ENCODE data around the gene ADD2.

Gene ADD2

DNA sequence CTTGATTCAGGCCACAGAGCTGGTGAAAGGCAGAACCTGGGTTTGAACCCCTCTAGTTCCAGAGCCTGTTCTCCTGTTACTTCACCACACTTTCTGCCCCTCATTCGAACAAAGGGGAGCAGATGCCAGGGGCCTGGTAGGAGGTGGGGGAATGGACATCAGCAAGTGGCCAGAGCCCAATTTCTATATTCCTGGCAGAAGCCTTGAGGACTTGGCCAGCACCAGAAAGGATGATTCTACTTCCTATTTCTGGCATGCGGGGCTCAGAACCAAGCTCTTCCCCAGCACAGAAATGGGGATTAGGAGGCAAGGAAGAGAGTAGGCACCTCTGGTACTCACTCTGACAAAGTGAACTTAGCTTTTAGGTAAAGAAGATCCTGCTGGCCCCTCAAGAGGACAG lies 49.3 kb downstream of the ADD2 start:
- no peak for TF ChIP-seq EZH2 (IDR thresholded peaks at IDR 0.05)
- no peak for TF ChIP-seq FOXP2 (optimal IDR thresholded peaks at IDR 0.05; ENCODE audit: control extremely low read depth, extremely low read length, insufficient read depth)
- TF ChIP-seq POLR2AphosphoS5 (IDR thresholded peaks at IDR 0.05; ENCODE audit: borderline replicate concordance, low read depth, low read length): no peak
- DNase-seq (ENCODE audit: low read depth, low spot score): no peak
- H3K9me3 ChIP-seq (ENCODE audit: low read depth, low read length): no peaks in the 10 kb centered on the region
- H3K4me3 ChIP-seq: no peak overlapping the region
- no peak overlapping the region for H3K9ac ChIP-seq (ENCODE audit: insufficient read length)
- H3K27ac ChIP-seq: no peak overlapping the region
- H3K36me3 ChIP-seq (ENCODE audit: insufficient read depth, low read length): no peaks in the 10 kb centered on the region

DNA sequence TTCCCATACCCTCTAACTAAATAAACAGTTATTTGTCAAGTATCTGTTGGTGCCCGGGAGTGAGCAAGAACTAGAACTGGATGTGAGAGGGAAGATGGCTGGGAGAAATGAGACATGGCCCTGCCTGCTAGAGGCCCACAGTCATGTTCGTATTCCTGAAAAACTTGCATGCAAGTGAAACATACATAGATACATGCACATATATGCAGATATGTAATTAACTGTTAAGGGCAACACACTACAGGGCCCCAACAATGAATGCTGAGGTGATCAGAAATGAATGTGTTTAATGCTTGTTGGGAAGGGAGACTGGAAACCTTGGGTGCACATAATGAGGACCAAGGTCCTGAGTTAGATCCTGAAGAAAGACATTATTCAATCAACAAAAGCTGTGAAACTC lies 49.8 kb downstream of the ADD2 start:
- no peak for DNase-seq (ENCODE audit: low read depth, low spot score)
- Histone ChIP-seq H3K27ac (no peak overlapping the region), H3K9me3 (ENCODE audit: low read depth, low read length) (no peaks in the 10 kb centered on the region), H3K36me3 (ENCODE audit: insufficient read depth, low read length) (no peaks in the 10 kb centered on the region), H3K9ac (ENCODE audit: insufficient read length) (no peak overlapping the region), H3K4me3 (no peak overlapping the region)
- TF ChIP-seq FOXP2 (optimal IDR thresholded peaks at IDR 0.05; ENCODE audit: control extremely low read depth, extremely low read length, insufficient read depth): no peak
- no peak for TF ChIP-seq POLR2AphosphoS5 (IDR thresholded peaks at IDR 0.05; ENCODE audit: borderline replicate concordance, low read depth, low read length)
- no peak for TF ChIP-seq EZH2 (IDR thresholded peaks at IDR 0.05)

DNA sequence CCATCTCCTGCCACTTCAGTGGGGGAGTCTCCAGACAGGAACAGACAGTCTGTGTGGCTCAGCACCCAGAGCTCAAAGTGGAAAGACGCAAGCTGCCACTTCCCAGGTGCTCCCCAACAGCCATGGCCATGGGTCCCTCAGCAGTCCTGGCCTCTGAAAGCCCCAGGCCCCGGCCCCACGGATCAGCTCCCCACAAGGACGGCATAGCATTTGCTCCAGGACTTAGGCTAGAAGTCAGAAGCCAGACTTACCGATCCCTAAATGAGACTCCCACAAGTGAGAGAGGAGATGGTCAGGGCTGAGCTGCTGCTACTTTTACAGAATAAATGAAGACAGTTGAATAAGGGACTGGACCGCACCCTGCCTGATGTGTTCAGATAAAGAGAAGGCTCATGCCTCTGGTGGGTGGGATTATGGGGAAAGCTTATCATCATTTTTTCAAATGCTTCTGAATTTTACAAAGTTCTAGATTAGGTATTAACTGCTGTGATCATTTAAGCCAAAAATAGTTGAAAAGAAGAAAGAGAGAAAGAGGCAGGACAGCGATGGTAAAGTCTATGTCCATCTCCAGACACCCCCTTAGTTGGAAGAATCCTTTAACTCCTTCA lies 50.5 kb downstream of the ADD2 start:
- no peak for DNase-seq (ENCODE audit: low read depth, low spot score)
- H3K9me3 ChIP-seq (ENCODE audit: low read depth, low read length): no peaks in the 10 kb centered on the region
- H3K36me3 ChIP-seq (ENCODE audit: insufficient read depth, low read length): no peaks in the 10 kb centered on the region
- H3K9ac ChIP-seq (ENCODE audit: insufficient read length): no peak overlapping the region
- no peak overlapping the region for H3K4me3 ChIP-seq
- TF ChIP-seq EZH2 (IDR thresholded peaks at IDR 0.05): no peak
- no peak for TF ChIP-seq FOXP2 (optimal IDR thresholded peaks at IDR 0.05; ENCODE audit: control extremely low read depth, extremely low read length, insufficient read depth)
- no peak for TF ChIP-seq POLR2AphosphoS5 (IDR thresholded peaks at IDR 0.05; ENCODE audit: borderline replicate concordance, low read depth, low read length)
- no peak overlapping the region for H3K27ac ChIP-seq

DNA sequence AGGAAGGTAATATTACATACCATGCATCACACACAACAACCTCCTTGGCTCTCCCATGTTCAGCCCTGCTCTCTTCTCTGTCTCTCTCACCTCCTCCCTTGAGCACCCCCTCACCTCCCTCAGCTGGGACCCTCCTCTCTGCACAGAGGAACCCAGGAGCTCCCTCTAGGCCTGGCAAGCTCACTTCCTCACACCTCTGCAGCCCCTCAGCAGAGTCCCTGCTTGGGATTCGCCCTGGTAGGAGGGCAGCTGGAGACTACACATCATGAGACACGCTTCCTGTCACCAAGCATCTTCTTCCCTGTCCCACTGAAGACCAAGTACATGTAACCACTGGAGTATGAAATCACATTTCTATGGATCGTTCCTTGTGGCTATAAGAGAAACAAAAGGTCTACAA lies 51.0 kb downstream of the ADD2 start:
- Histone ChIP-seq H3K9ac (ENCODE audit: insufficient read length) (no peak overlapping the region), H3K36me3 (ENCODE audit: insufficient read depth, low read length) (no peaks in the 10 kb centered on the region), H3K27ac (no peak overlapping the region), H3K4me3 (no peak overlapping the region), H3K9me3 (ENCODE audit: low read depth, low read length) (no peaks in the 10 kb centered on the region)
- no peak for DNase-seq (ENCODE audit: low read depth, low spot score)
- TF ChIP-seq EZH2 (IDR thresholded peaks at IDR 0.05): no peak
- TF ChIP-seq FOXP2 (optimal IDR thresholded peaks at IDR 0.05; ENCODE audit: control extremely low read depth, extremely low read length, insufficient read depth): no peak
- no peak for TF ChIP-seq POLR2AphosphoS5 (IDR thresholded peaks at IDR 0.05; ENCODE audit: borderline replicate concordance, low read depth, low read length)

DNA sequence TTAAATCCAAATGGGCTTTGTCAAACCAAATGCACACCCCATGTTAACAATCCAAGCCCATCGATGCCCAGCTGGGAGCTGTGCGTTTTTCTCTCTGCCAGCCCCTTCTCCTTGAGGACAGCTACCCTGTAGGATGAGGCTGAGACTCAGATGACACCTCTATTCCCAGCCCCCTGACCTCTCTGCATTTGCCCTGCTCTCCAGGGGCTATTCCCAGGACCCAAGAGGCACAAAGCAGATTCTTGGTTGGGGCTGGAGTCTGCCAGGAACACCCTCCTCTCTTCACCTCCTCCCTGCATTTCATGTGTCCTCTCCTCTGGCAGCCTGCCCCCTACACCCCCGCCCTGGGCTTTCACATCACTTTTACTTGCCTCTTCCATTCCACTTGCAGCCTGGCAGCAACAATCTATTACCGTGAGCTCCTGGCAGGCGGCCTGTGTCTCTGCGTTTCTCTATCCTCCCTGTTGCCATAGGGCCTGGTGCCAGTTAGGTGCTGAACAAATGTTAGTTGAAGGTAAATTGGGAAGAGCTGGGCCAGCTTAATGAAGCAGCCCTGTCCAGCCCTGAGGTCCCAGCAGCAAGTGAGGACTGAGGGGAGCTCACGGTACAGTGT lies 51.8 kb downstream of the ADD2 start:
- no peak for TF ChIP-seq POLR2AphosphoS5 (IDR thresholded peaks at IDR 0.05; ENCODE audit: borderline replicate concordance, low read depth, low read length)
- TF ChIP-seq FOXP2 (optimal IDR thresholded peaks at IDR 0.05; ENCODE audit: control extremely low read depth, extremely low read length, insufficient read depth): no peak
- no peak for TF ChIP-seq EZH2 (IDR thresholded peaks at IDR 0.05)
- Histone ChIP-seq H3K9me3 (ENCODE audit: low read depth, low read length) (no peaks in the 10 kb centered on the region), H3K27ac (no peak overlapping the region), H3K36me3 (ENCODE audit: insufficient read depth, low read length) (no peaks in the 10 kb centered on the region), H3K4me3 (no peak overlapping the region), H3K9ac (ENCODE audit: insufficient read length) (no peak overlapping the region)
- no peak for DNase-seq (ENCODE audit: low read depth, low spot score)

DNA sequence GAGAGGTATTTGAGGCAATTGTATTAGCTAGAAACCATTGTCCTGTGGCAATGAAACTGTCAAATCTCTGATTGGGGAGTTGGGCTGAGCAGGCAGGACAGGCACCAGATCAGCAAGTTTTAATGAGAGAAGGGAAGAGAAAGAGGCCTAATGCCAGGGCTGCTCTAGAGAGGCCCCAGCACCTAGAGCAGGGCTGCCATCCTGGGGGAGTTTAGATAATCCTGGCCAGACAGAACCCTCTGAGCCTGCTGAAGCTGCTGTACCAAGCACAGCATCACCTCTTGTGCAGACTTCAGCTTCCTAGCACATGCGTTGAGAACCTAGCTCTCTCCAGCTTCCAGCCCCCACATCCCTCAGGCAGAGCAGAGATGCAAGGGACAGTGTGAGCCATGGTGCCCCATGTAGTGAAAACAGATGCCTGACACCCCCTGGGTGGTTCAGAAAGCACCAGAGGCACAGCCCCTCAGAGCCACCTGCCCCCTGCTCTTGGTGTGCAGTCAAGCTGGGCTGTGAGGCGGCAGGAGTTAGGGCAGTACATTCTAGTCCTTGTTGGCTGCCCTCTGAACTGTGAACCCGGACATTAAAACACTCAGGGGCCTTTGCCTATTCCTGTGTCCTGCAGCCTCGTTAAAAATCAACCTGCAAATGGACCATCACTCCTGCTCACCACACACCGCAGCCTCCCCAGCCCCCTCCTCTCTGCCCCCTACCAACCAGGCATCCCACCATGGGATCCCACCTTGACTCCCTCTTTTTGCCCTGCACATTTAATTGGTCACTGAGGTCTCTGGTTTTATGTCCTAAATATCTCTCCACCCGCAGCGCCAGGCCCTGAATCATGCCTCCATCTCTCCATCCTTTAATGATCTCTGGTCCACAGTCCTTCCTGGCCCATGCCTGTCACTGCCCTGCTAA lies 52.7 kb downstream of the ADD2 start:
- no peak overlapping the region for H3K27ac ChIP-seq
- no peak overlapping the region for H3K9ac ChIP-seq (ENCODE audit: insufficient read length)
- no peak for DNase-seq (ENCODE audit: low read depth, low spot score)
- no peaks in the 10 kb centered on the region for H3K36me3 ChIP-seq (ENCODE audit: insufficient read depth, low read length)
- no peaks in the 10 kb centered on the region for H3K9me3 ChIP-seq (ENCODE audit: low read depth, low read length)
- TF ChIP-seq EZH2 (IDR thresholded peaks at IDR 0.05) (no peak), FOXP2 (optimal IDR thresholded peaks at IDR 0.05; ENCODE audit: control extremely low read depth, extremely low read length, insufficient read depth) (no peak), POLR2AphosphoS5 (IDR thresholded peaks at IDR 0.05; ENCODE audit: borderline replicate concordance, low read depth, low read length) (no peak)
- no peak overlapping the region for H3K4me3 ChIP-seq

GRCh38 chr2:70714141-70714905 lies 53.7 kb downstream of the ADD2 start:
- H3K36me3 ChIP-seq (ENCODE audit: insufficient read depth, low read length): no peaks in the 10 kb centered on the region
- no peak overlapping the region for H3K9ac ChIP-seq (ENCODE audit: insufficient read length)
- H3K9me3 ChIP-seq (ENCODE audit: low read depth, low read length): no peaks in the 10 kb centered on the region
- TF ChIP-seq FOXP2 (optimal IDR thresholded peaks at IDR 0.05; ENCODE audit: control extremely low read depth, extremely low read length, insufficient read depth): no peak
- DNase-seq (ENCODE audit: low read depth, low spot score): no peak
- no peak overlapping the region for H3K4me3 ChIP-seq
- H3K27ac ChIP-seq: no peak overlapping the region

GRCh38 chr2:70712916-70713315 lies 55.1 kb downstream of the ADD2 start:
- no peak overlapping the region for H3K4me3 ChIP-seq
- no peak for DNase-seq (ENCODE audit: low read depth, low spot score)
- no peak overlapping the region for H3K27ac ChIP-seq
- TF ChIP-seq POLR2AphosphoS5 (IDR thresholded peaks at IDR 0.05; ENCODE audit: borderline replicate concordance, low read depth, low read length) (no peak), FOXP2 (optimal IDR thresholded peaks at IDR 0.05; ENCODE audit: control extremely low read depth, extremely low read length, insufficient read depth) (no peak), EZH2 (IDR thresholded peaks at IDR 0.05) (no peak)
- no peaks in the 10 kb centered on the region for H3K36me3 ChIP-seq (ENCODE audit: insufficient read depth, low read length)
- no peaks in the 10 kb centered on the region for H3K9me3 ChIP-seq (ENCODE audit: low read depth, low read length)
- no peak overlapping the region for H3K9ac ChIP-seq (ENCODE audit: insufficient read length)
